K562 (cell line): ENCODE measurements around the gene PRSS57. TPM values are rescaled to one million over a fixed set of nuclear protein-coding genes. Genes with fewer than 3 reads are reported as not detected.
A peak's percentile ranks its signal among the peaks of the same experiment; 100 is the strongest.

Experiments
- CHD1 ChIP-seq: fragments of 200-600 bp; sonication (generic); IDR thresholded peaks from one replicate; pipeline ENCODE4 v1.6.1; 2012; ENCODE audit warnings: mild to moderate bottlenecking, moderate library complexity, low read length, inconsistent platforms
- CLOCK ChIP-seq: fragments of 250-450 bp; sonication (Bioruptor Pico); IDR thresholded peaks from 2 replicates; pipeline ENCODE4 v1.4.0; 2020; ENCODE audit warnings: mild to moderate bottlenecking, moderate library complexity, borderline replicate concordance
- EP300 ChIP-seq: IDR thresholded peaks from 2 replicates; pipeline ENCODE4 v1.6.1; 2012; ENCODE audit warnings: low read length, improper control_type of control experiment
- FOXK1 ChIP-seq: sonication (generic); formaldehyde crosslinking; IDR thresholded peaks from 2 replicates; pipeline ENCODE4 v1.8.0; 2022; ENCODE audit warnings: missing genetic modification reagents, mild to moderate bottlenecking, borderline replicate concordance
- GTF2A2 ChIP-seq: IDR thresholded peaks from 2 replicates; pipeline ENCODE4 v1.6.1; 2016; ENCODE audit warnings: mild to moderate bottlenecking, missing genetic modification characterization, missing compliant biosample characterization
- IRF9 ChIP-seq: fragments of 450-650 bp; IDR thresholded peaks from 2 replicates; pipeline ENCODE4 v1.6.1; 2016; ENCODE audit warnings: missing biosample characterization, missing genetic modification characterization
- MYNN ChIP-seq, 2 experiments: sonication (generic); formaldehyde crosslinking in 1 of 2; IDR thresholded peaks; 2 replicates each; pipeline versions ENCODE4 v1.5.0 to v1.6.1; 2016 to 2020; ENCODE audit warnings: antibody characterized with exemption in 1 of 2, missing genetic modification reagents in 1 of 2
- POLR2B ChIP-seq: fragments of 450-650 bp; IDR thresholded peaks from 2 replicates; pipeline ENCODE4 v1.6.1; 2018; ENCODE audit warnings: low read depth; ENCODE audit not compliant: partially characterized antibody
- SIN3A ChIP-seq, 2 experiments: fragments of 150-350 bp in 1 of 2; IDR thresholded peaks; 2 replicates each; pipeline ENCODE4 v1.6.1; 2011 to 2016; ENCODE audit warnings: borderline replicate concordance in 2 of 2, low read depth in 2 of 2, low read length in 2 of 2, mild to moderate bottlenecking in 2 of 2, moderate library complexity in 2 of 2; ENCODE audit not compliant: control insufficient read depth in 1 of 2
- USF2 ChIP-seq: sonication (generic); formaldehyde crosslinking; IDR thresholded peaks from 2 replicates; pipeline ENCODE4 v1.5.0; 2020; ENCODE audit warnings: missing genetic modification reagents
- ZBTB7A ChIP-seq: IDR thresholded peaks from 2 replicates; pipeline ENCODE4 v1.6.1; 2011; ENCODE audit warnings: low read depth, mild to moderate bottlenecking, low read length, moderate library complexity, borderline replicate concordance; ENCODE audit not compliant: control insufficient read depth
- ZBTB9 ChIP-seq: fragments of 450-650 bp; formaldehyde crosslinking; IDR thresholded peaks from 2 replicates; pipeline ENCODE4 v1.4.0; 2020; ENCODE audit warnings: mild to moderate bottlenecking, moderate library complexity
- ZFP36 ChIP-seq: fragments of 150-350 bp; IDR thresholded peaks from 2 replicates; pipeline ENCODE4 v1.6.1; 2018; ENCODE audit warnings: low read length, low read depth; ENCODE audit not compliant: partially characterized antibody
- ZNF24 ChIP-seq: fragments of 450-650 bp; IDR thresholded peaks from 2 replicates; pipeline ENCODE4 v1.6.1; 2016
- polyA plus RNA-seq, 8 experiments: library from polyadenylated mRNA; depleted of rRNA in 4 of 8; stranded (reverse) in 5 of 8; unstranded in 3 of 8; fragments of >200 nt; fragmentation: Nextera tagmentation in 2 of 8; fragmentation: Illumina TruSeq in 1 of 8; extraction: Ambion mirVana in 2 of 8; extraction: Trizol in 1 of 8; gene quantifications; 2 replicates each; pipeline versions ENCODE4 v1.2.1 to v1.2.3, GENCODE V29; 2011 to 2014; ENCODE audit warnings: inconsistent platforms in 1 of 8, missing spikeins in 1 of 8
- total RNA-seq, 7 experiments: library from RNA; depleted of rRNA in 6 of 7; stranded (reverse); fragments of >200 nt in 6 of 7; fragmentation: Illumina TruSeq in 2 of 7; extraction: Trizol in 2 of 7; gene quantifications; 2 replicates each; pipeline versions ENCODE4 v1.2.1 to v1.2.3, GENCODE V29; 2011 to 2021; ENCODE audit warnings: low replicate concordance in 1 of 7
- TF ChIP-seq, protein P1 (sequence below): fragments of 450-650 bp; IDR thresholded peaks from 2 replicates; pipeline ENCODE4 v1.7.1; 2018; ENCODE audit warnings: mild to moderate bottlenecking, low read depth; ENCODE audit not compliant: partially characterized antibody
- TF ChIP-seq, protein P2 (sequence below): fragments of 250-450 bp; sonication (Bioruptor Pico); IDR thresholded peaks from 2 replicates; pipeline ENCODE4 v1.8.0; 2021; ENCODE audit warnings: borderline replicate concordance, mild to moderate bottlenecking, moderate library complexity; ENCODE audit not compliant: poor library complexity, severe bottlenecking

PRSS57 gene
- total and polyA plus RNA-seq, 9 of the 15 experiments (the other 6 are each of a cell fraction or from before 2014, with no cell fraction given) = 0.06 to 2.5 (median 1.3) TPM; not detected in 3

DNA sequence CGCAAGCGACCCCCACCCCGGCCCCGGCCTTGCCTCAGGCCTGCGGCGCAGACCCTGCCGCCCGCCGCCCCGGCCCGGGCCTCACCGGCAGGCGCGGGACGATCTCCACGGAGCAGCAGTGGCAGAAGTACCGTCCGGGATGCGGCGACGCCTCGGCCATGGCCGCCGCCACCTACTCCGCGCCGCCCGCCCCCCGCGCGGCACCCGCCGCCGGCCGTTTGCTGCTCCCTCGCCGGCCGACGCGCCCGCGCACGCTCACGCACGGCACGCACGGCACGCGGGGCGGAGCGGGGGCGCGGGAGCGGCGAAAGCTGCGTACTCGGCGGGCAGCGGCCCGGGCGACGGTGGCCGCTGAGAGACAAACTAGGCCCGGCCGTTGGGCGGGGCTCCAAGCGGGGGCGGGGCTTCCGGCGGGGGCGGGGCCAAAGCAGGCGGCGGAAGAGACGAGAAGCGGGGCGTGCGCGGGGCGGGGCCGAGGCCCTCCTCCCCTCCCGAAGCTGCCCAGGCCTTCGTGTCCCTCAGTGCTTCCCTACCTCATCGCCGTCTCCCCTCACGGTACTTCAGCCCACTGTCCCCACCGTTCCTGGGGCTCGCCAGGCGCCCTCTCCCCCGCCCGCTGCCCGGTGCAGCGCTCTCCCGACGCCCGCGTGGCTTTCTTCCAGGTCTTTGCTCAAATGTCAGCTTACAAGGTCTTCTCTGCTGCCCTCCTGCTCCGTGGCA is 32.1 kb downstream of the PRSS57 start, which contains the start of gene RNF126 (continued):
- TF ChIP-seq, protein P1, sequence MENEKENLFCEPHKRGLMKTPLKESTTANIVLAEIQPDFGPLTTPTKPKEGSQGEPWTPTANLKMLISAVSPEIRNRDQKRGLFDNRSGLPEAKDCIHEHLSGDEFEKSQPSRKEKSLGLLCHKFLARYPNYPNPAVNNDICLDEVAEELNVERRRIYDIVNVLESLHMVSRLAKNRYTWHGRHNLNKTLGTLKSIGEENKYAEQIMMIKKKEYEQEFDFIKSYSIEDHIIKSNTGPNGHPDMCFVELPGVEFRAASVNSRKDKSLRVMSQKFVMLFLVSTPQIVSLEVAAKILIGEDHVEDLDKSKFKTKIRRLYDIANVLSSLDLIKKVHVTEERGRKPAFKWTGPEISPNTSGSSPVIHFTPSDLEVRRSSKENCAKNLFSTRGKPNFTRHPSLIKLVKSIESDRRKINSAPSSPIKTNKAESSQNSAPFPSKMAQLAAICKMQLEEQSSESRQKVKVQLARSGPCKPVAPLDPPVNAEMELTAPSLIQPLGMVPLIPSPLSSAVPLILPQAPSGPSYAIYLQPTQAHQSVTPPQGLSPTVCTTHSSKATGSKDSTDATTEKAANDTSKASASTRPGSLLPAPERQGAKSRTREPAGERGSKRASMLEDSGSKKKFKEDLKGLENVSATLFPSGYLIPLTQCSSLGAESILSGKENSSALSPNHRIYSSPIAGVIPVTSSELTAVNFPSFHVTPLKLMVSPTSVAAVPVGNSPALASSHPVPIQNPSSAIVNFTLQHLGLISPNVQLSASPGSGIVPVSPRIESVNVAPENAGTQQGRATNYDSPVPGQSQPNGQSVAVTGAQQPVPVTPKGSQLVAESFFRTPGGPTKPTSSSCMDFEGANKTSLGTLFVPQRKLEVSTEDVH = no peak
- TF ChIP-seq GTF2A2 (tag) = 0 out of 2 replicates have a peak, but pooled peaks have one; percentile 6
- 0 out of 2 replicates have a peak, but pooled peaks have one; percentile 41 for TF ChIP-seq ZBTB9 (CRISPR knock-in tag)
- TF ChIP-seq ZFP36 = no peak
- TF ChIP-seq IRF9 = no peak
- peak; percentile 55; the same call in 1 of the 2 replicates for TF ChIP-seq ZBTB7A
- TF ChIP-seq ZNF24 = peak; percentile 52; the same call in 1 of the 2 replicates
- TF ChIP-seq USF2 = no peak
- TF ChIP-seq MYNN (IDR thresholded peaks at IDR 0.05) = no peak
- no peak for TF ChIP-seq MYNN (CRISPR knock-in tag; IDR thresholded peaks at IDR 0.05)
- TF ChIP-seq POLR2B = peak; percentile 22
- peak; percentile 80 for TF ChIP-seq CHD1
- TF ChIP-seq CLOCK (CRISPR knock-in tag) = no peak
- TF ChIP-seq FOXK1 (CRISPR knock-in tag) = no peak
- TF ChIP-seq, protein P2, sequence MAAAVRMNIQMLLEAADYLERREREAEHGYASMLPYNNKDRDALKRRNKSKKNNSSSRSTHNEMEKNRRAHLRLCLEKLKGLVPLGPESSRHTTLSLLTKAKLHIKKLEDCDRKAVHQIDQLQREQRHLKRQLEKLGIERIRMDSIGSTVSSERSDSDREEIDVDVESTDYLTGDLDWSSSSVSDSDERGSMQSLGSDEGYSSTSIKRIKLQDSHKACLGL (CRISPR knock-in tag) = no peak
- 0 out of 2 replicates have a peak, but pooled peaks have one; percentile 6 for TF ChIP-seq EP300
- peak in 1 of 2 experiments; percentile 70; a peak in 2 of 4 replicates for TF ChIP-seq SIN3A (IDR thresholded peaks at IDR 0.05; ENCODE audit: borderline replicate concordance in 2 of 2, control insufficient read depth in 1 of 2, low read depth in 2 of 2, low read length in 2 of 2)
